Ovary (tissue), 3 donors: ENCODE measurements around the gene XK.

Experiments used
- CTCF ChIP-seq, 3 donors: fragments of 450-650 bp in 2 of 3; fragments of 200-600 bp in 1 of 3; IDR thresholded peaks; one replicate each; pipeline versions ENCODE4 v1.5.1 to v1.8.0; 2016 to 2022; ENCODE audit warnings: antibody characterized with exemption in 3 of 3, mild to moderate bottlenecking in 1 of 3
- EP300 ChIP-seq: sonication (generic); formaldehyde crosslinking; IDR thresholded peaks from one replicate; pipeline ENCODE4 v1.6.1; 2017; ENCODE audit warnings: antibody characterized with exemption
- POLR2A ChIP-seq: fragments of 450-650 bp; IDR thresholded peaks from one replicate; pipeline ENCODE4 v1.6.1; 2017; ENCODE audit warnings: antibody characterized with exemption, mild to moderate bottlenecking, moderate library complexity
- donor health status: DM: no; HTN: no; CAD: no.

- TF ChIP-seq CTCF (IDR thresholded peaks at IDR 0.05), result no peak
- no peak for TF ChIP-seq POLR2A
- no peak for TF ChIP-seq EP300
Observed at GRCh38 chrX:37690119-37690518, 4.5 kb downstream of the XK start.
